WTC11 (cell line): ENCODE measurements around the gene DOCK1. TPM values are rescaled to one million over a fixed set of nuclear protein-coding genes. Genes with fewer than 3 reads are reported as not detected.

Source experiments
- ATAC-seq: fragments of 200-7000 bp; cut with Tn5 transposase; 2 replicates; pipeline ENCODE4 v1.10.0; 2021; ENCODE audit warnings: mild to moderate bottlenecking, moderate library complexity
- CTCF ChIA-PET: fragments of 300-600 bp; sonication (Branson Sonifier 250); formaldehyde crosslinking; loops from one replicate; lab custom pipeline; 2021; ENCODE audit warnings: antibody characterized with exemption; lab: Charles Lee
- POLR2A ChIA-PET: fragments of 350-600 bp; sonication (Branson Sonifier 250); formaldehyde crosslinking; loops from one replicate; lab custom pipeline; 2021; ENCODE audit warnings: antibody characterized with exemption; lab: Charles Lee
- DNase-seq: peaks from one replicate; pipeline ENCODE4 v3.0.0; 2021; ENCODE audit warnings: low spot score
- H3K27ac Mint-ChIP-seq: 2 replicates; pipeline ENCODE4 v1.8.0; 2021; ENCODE audit warnings: mixed read lengths
- H3K27me3 Mint-ChIP-seq: 2 replicates; pipeline ENCODE4 v1.8.0; 2021; ENCODE audit warnings: low read depth, mild to moderate bottlenecking, moderate library complexity, mixed read lengths
- H3K36me3 Mint-ChIP-seq: 2 replicates; pipeline ENCODE4 v1.8.0; 2021; ENCODE audit warnings: mixed read lengths
- H3K4me1 Mint-ChIP-seq: 2 replicates; pipeline ENCODE4 v1.8.0; 2022; ENCODE audit warnings: mixed read lengths
- H3K4me3 Mint-ChIP-seq: 2 replicates; pipeline ENCODE4 v1.8.0; 2021; ENCODE audit warnings: mild to moderate bottlenecking, moderate library complexity, mixed read lengths
- H3K9me3 Mint-ChIP-seq: 2 replicates; pipeline ENCODE4 v1.8.0; 2021; ENCODE audit warnings: mixed read lengths
- CBFB ChIP-seq: sonication (generic); formaldehyde crosslinking; IDR thresholded peaks from 2 replicates; pipeline ENCODE4 v1.8.1; 2022; ENCODE audit warnings: mild to moderate bottlenecking, low read depth, missing genetic modification reagents
- E2F4 ChIP-seq: sonication (generic); formaldehyde crosslinking; IDR thresholded peaks from 2 replicates; pipeline ENCODE4 v1.8.1; 2022; ENCODE audit warnings: low read depth, mild to moderate bottlenecking, moderate library complexity, missing genetic modification reagents, borderline replicate concordance
- E2F5 ChIP-seq: sonication (generic); formaldehyde crosslinking; IDR thresholded peaks from 2 replicates; pipeline ENCODE4 v1.8.1; 2022; ENCODE audit warnings: mild to moderate bottlenecking, moderate library complexity, missing genetic modification reagents
- ELF4 ChIP-seq: sonication (generic); formaldehyde crosslinking; IDR thresholded peaks from 2 replicates; pipeline ENCODE4 v1.8.1; 2022; ENCODE audit warnings: low read depth, mild to moderate bottlenecking, moderate library complexity, missing genetic modification reagents
- FOXP4 ChIP-seq: sonication (generic); formaldehyde crosslinking; IDR thresholded peaks from 2 replicates; pipeline ENCODE4 v1.8.0; 2022; ENCODE audit warnings: mild to moderate bottlenecking, missing genetic modification reagents
- IRF2 ChIP-seq: sonication (generic); formaldehyde crosslinking; IDR thresholded peaks from 2 replicates; pipeline ENCODE4 v1.8.0; 2022; ENCODE audit warnings: low read depth, missing genetic modification reagents, borderline replicate concordance
- MYBL2 ChIP-seq: sonication (generic); formaldehyde crosslinking; IDR thresholded peaks from 2 replicates; pipeline ENCODE4 v1.8.1; 2023; ENCODE audit warnings: mild to moderate bottlenecking, moderate library complexity, missing genetic modification reagents
- NFATC4 ChIP-seq: fragments of 250-450 bp; sonication (Bioruptor Pico); IDR thresholded peaks from 2 replicates; pipeline ENCODE4 v1.9.0; 2021; ENCODE audit warnings: mild to moderate bottlenecking
- NFYB ChIP-seq: sonication (generic); formaldehyde crosslinking; conservative IDR thresholded peaks from 2 replicates; pipeline ENCODE4 v1.8.0; 2022; ENCODE audit warnings: low read depth, missing genetic modification reagents
- OVOL2 ChIP-seq: fragments of 250-450 bp; sonication (Bioruptor Pico); IDR thresholded peaks from 2 replicates; pipeline ENCODE4 v1.9.0; 2021; ENCODE audit warnings: mild to moderate bottlenecking, borderline replicate concordance
- PREB ChIP-seq: sonication (generic); formaldehyde crosslinking; IDR thresholded peaks from 2 replicates; pipeline ENCODE4 v1.8.1; 2022; ENCODE audit warnings: mild to moderate bottlenecking, missing genetic modification reagents, moderate library complexity, borderline replicate concordance
- RORB ChIP-seq: fragments of 250-450 bp; sonication (Bioruptor Pico); IDR thresholded peaks from 2 replicates; pipeline ENCODE4 v1.9.0; 2021; ENCODE audit warnings: mild to moderate bottlenecking
- SMAD4 ChIP-seq: sonication (generic); formaldehyde crosslinking; IDR thresholded peaks from 2 replicates; pipeline ENCODE4 v1.8.0; 2022; ENCODE audit warnings: mild to moderate bottlenecking, missing genetic modification reagents
- TEAD1 ChIP-seq: sonication (generic); formaldehyde crosslinking; IDR thresholded peaks from 2 replicates; pipeline ENCODE4 v1.8.0; 2022; ENCODE audit warnings: mild to moderate bottlenecking, missing genetic modification reagents
- ZBTB43 ChIP-seq: sonication (generic); formaldehyde crosslinking; IDR thresholded peaks from 2 replicates; pipeline ENCODE4 v1.8.1; 2023; ENCODE audit warnings: mild to moderate bottlenecking, missing genetic modification reagents
- ZNF263 ChIP-seq: sonication (generic); formaldehyde crosslinking; IDR thresholded peaks from 2 replicates; pipeline ENCODE4 v1.8.1; 2022; ENCODE audit warnings: low read depth, mild to moderate bottlenecking, moderate library complexity, missing genetic modification reagents
- ZNF416 ChIP-seq: fragments of 250-450 bp; sonication (Bioruptor Pico); IDR thresholded peaks from 2 replicates; pipeline ENCODE4 v1.9.0; 2021; ENCODE audit warnings: mild to moderate bottlenecking, inconsistent platforms
- total RNA-seq: library from RNA; stranded (reverse); gene quantifications from 3 replicates; pipeline ENCODE4 v1.2.3, GENCODE V29; 2021
- TF ChIP-seq, protein P1 (sequence below): sonication (generic); formaldehyde crosslinking; IDR thresholded peaks from 2 replicates; pipeline ENCODE4 v1.8.1; 2023; ENCODE audit warnings: mild to moderate bottlenecking, missing genetic modification reagents, moderate library complexity
- TF ChIP-seq, protein P2 (sequence below): fragments of 250-450 bp; sonication (Bioruptor Pico); IDR thresholded peaks from 2 replicates; pipeline ENCODE4 v1.8.0; 2021; ENCODE audit warnings: mild to moderate bottlenecking
- TF ChIP-seq, protein P3 (sequence below): sonication (generic); formaldehyde crosslinking; IDR thresholded peaks from 2 replicates; pipeline ENCODE4 v1.8.0; 2023; ENCODE audit warnings: mild to moderate bottlenecking, missing genetic modification reagents
- TF ChIP-seq, protein P4 (sequence below): sonication (generic); formaldehyde crosslinking; IDR thresholded peaks from 2 replicates; pipeline ENCODE4 v1.8.0; 2022; ENCODE audit warnings: mild to moderate bottlenecking, missing genetic modification reagents
- TF ChIP-seq, protein P5 (sequence below): fragments of 250-450 bp; sonication (Bioruptor Pico); IDR thresholded peaks from 2 replicates; pipeline ENCODE4 v1.9.0; 2021; ENCODE audit warnings: moderate library complexity, mild to moderate bottlenecking, inconsistent platforms, borderline replicate concordance

The DOCK1 gene
- total RNA-seq, 1 experiment from 2014 or later: 52.1 TPM

GRCh38 chr10:127158662-127159061 lies 253.4 kb downstream of the DOCK1 start (continued):
- TF ChIP-seq, protein P1, sequence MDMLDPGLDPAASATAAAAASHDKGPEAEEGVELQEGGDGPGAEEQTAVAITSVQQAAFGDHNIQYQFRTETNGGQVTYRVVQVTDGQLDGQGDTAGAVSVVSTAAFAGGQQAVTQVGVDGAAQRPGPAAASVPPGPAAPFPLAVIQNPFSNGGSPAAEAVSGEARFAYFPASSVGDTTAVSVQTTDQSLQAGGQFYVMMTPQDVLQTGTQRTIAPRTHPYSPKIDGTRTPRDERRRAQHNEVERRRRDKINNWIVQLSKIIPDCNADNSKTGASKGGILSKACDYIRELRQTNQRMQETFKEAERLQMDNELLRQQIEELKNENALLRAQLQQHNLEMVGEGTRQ (CRISPR knock-in tag): no peak
- no peak for TF ChIP-seq TEAD1 (CRISPR knock-in tag)
- no peak for TF ChIP-seq RORB (CRISPR knock-in tag)
- no peak for TF ChIP-seq ZBTB43
- no peak for TF ChIP-seq NFATC4 (CRISPR knock-in tag)
- TF ChIP-seq, protein P2, sequence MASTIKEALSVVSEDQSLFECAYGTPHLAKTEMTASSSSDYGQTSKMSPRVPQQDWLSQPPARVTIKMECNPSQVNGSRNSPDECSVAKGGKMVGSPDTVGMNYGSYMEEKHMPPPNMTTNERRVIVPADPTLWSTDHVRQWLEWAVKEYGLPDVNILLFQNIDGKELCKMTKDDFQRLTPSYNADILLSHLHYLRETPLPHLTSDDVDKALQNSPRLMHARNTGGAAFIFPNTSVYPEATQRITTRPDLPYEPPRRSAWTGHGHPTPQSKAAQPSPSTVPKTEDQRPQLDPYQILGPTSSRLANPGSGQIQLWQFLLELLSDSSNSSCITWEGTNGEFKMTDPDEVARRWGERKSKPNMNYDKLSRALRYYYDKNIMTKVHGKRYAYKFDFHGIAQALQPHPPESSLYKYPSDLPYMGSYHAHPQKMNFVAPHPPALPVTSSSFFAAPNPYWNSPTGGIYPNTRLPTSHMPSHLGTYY: no peak
- no peak for TF ChIP-seq CBFB (CRISPR knock-in tag)
- TF ChIP-seq, protein P3, sequence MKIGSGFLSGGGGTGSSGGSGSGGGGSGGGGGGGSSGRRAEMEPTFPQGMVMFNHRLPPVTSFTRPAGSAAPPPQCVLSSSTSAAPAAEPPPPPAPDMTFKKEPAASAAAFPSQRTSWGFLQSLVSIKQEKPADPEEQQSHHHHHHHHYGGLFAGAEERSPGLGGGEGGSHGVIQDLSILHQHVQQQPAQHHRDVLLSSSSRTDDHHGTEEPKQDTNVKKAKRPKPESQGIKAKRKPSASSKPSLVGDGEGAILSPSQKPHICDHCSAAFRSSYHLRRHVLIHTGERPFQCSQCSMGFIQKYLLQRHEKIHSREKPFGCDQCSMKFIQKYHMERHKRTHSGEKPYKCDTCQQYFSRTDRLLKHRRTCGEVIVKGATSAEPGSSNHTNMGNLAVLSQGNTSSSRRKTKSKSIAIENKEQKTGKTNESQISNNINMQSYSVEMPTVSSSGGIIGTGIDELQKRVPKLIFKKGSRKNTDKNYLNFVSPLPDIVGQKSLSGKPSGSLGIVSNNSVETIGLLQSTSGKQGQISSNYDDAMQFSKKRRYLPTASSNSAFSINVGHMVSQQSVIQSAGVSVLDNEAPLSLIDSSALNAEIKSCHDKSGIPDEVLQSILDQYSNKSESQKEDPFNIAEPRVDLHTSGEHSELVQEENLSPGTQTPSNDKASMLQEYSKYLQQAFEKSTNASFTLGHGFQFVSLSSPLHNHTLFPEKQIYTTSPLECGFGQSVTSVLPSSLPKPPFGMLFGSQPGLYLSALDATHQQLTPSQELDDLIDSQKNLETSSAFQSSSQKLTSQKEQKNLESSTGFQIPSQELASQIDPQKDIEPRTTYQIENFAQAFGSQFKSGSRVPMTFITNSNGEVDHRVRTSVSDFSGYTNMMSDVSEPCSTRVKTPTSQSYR (CRISPR knock-in tag): no peak
- TF ChIP-seq, protein P4, sequence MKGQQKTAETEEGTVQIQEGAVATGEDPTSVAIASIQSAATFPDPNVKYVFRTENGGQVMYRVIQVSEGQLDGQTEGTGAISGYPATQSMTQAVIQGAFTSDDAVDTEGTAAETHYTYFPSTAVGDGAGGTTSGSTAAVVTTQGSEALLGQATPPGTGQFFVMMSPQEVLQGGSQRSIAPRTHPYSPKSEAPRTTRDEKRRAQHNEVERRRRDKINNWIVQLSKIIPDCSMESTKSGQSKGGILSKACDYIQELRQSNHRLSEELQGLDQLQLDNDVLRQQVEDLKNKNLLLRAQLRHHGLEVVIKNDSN (CRISPR knock-in tag): no peak
- TF ChIP-seq ZNF416 (CRISPR knock-in tag): no peak
- TF ChIP-seq E2F4 (CRISPR knock-in tag): no peak
- TF ChIP-seq PREB: no peak
- no peak for TF ChIP-seq SMAD4 (CRISPR knock-in tag)

- POLR2A ChIA-PET: no interaction called here
- DNase-seq: no peak
- TF ChIP-seq OVOL2 (CRISPR knock-in tag): no peak
- TF ChIP-seq IRF2 (CRISPR knock-in tag): no peak
- TF ChIP-seq MYBL2 (CRISPR knock-in tag): no peak
- no peak for TF ChIP-seq RORB (CRISPR knock-in tag)
- TF ChIP-seq, protein P5, sequence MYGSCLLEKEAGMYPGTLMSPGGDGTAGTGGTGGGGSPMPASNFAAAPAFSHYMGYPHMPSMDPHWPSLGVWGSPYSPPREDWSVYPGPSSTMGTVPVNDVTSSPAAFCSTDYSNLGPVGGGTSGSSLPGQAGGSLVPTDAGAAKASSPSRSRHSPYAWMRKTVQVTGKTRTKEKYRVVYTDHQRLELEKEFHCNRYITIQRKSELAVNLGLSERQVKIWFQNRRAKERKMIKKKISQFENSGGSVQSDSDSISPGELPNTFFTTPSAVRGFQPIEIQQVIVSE (CRISPR knock-in tag): no peak
- TF ChIP-seq E2F5 (CRISPR knock-in tag): no peak
- TF ChIP-seq TEAD1 (CRISPR knock-in tag): no peak
- no peak for TF ChIP-seq NFYB (CRISPR knock-in tag)
- no peak for TF ChIP-seq ELF4 (CRISPR knock-in tag)
- no peak for TF ChIP-seq ZNF263 (CRISPR knock-in tag)
- no peak for TF ChIP-seq FOXP4
- TF ChIP-seq, all 79 proteins: peak for 0
- Mint-ChIP-seq H3K4me1 (peaks cover 10% of the 10 kb centered on the region), H3K4me3 (no peak overlapping the region), H3K9me3 (no peaks in the 10 kb centered on the region), H3K27me3 (no peaks in the 10 kb centered on the region), H3K27ac (no peak overlapping the region), H3K36me3 (no peaks in the 10 kb centered on the region)
- CTCF ChIA-PET: no interaction called here
- ATAC-seq: no peak
Measured at GRCh38 chr10:127159648-127160245, 254.5 kb downstream of the DOCK1 start.
